ENCODE results near the gene PRKCQ.
A peak's percentile ranks its signal among the peaks of the same experiment; 100 is the strongest.

The PRKCQ gene

DNA sequence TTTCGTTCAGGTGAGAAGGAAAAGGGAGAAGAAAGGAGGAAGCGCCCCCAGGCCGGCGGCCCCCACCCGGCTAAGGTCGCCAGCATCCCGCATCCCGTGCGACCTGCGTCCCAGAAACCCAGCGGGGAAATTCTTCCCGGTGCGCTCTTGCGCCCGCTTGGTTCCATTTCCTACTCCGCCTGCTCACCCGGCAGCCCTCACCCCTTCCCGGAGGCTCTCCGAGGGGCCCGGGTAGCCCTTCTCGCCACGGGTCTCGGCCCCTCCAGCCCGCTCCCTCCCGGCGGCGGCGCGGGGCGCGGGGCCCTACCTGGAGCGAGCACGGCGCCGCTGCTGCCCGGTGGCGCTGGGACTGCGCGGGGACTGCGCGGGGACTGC lies at the start of gene PRKCQ:
TSS of gene PRKCQ (minus strand) at position 373 of the 375 bp plus-strand sequence. CDS start 65,141 bp downstream, outside the sequence.
- in situ Hi-C loops (cut with HindIII; ENCODE audit: low sequenced_read_pairs) = no loop called here
- peak within 1 kb of the TSS; percentile 44 for H3K4me3 ChIP-seq (ENCODE audit: low read depth, low read length)
- TF ChIP-seq, protein P1, sequence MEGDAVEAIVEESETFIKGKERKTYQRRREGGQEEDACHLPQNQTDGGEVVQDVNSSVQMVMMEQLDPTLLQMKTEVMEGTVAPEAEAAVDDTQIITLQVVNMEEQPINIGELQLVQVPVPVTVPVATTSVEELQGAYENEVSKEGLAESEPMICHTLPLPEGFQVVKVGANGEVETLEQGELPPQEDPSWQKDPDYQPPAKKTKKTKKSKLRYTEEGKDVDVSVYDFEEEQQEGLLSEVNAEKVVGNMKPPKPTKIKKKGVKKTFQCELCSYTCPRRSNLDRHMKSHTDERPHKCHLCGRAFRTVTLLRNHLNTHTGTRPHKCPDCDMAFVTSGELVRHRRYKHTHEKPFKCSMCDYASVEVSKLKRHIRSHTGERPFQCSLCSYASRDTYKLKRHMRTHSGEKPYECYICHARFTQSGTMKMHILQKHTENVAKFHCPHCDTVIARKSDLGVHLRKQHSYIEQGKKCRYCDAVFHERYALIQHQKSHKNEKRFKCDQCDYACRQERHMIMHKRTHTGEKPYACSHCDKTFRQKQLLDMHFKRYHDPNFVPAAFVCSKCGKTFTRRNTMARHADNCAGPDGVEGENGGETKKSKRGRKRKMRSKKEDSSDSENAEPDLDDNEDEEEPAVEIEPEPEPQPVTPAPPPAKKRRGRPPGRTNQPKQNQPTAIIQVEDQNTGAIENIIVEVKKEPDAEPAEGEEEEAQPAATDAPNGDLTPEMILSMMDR (IDR thresholded peaks at IDR 0.05; ENCODE audit: low read depth, low read length) = no peak
- DNase-seq (ENCODE audit: low read depth, low spot score) = peak; percentile 11

DNA sequence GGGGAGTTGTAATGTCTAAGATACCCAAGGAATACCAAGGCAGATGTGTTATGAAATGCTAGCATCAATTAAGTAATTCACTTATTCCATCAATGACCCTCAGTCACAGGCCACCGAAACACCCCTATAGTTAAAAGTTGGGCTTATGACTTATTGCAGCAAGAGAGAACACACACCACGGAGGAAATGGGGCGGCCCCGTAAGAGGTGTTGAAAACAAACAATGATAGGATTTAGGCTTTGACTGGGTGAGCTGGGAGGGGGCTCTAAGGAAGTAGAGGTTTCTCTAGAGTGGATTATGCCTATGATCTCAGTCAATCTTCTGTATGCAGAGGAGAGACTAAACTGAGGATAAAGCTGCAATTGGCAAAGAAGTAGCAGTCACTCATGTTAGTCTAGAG lies 45.4 kb upstream of the PRKCQ start:
- no peak for DNase-seq (ENCODE audit: low read depth, low spot score)
- TF ChIP-seq, protein P1 (IDR thresholded peaks at IDR 0.05; ENCODE audit: low read depth, low read length) = no peak
- in situ Hi-C loops (cut with HindIII; ENCODE audit: low sequenced_read_pairs) = no loop called here
- no peak overlapping the region for H3K4me3 ChIP-seq (ENCODE audit: low read depth, low read length)

GRCh38 chr10:6624392-6624791 lies 44.3 kb upstream of the PRKCQ start:
- TF ChIP-seq, protein P1 (IDR thresholded peaks at IDR 0.05; ENCODE audit: low read depth, low read length) = no peak
- DNase-seq (ENCODE audit: low read depth, low spot score) = no peak
- H3K4me3 ChIP-seq (ENCODE audit: low read depth, low read length) = no peak overlapping the region
- in situ Hi-C loops (cut with HindIII; ENCODE audit: low sequenced_read_pairs) = no loop called here

- in situ Hi-C loops (cut with HindIII; ENCODE audit: low sequenced_read_pairs) = no loop called here
Measured at GRCh38 chr10:6622921-6623320, 42.8 kb upstream of the PRKCQ start.

GRCh38 chr10:6621536-6621935 lies 41.5 kb upstream of the PRKCQ start:
- in situ Hi-C loops (cut with HindIII; ENCODE audit: low sequenced_read_pairs) = no loop called here
- TF ChIP-seq, protein P1 (IDR thresholded peaks at IDR 0.05; ENCODE audit: low read depth, low read length) = no peak
- no peak overlapping the region for H3K4me3 ChIP-seq (ENCODE audit: low read depth, low read length)
- DNase-seq (ENCODE audit: low read depth, low spot score) = no peak

More at GRCh38 chr10:6622921-6623320, 42.8 kb upstream of the PRKCQ start:
- H3K4me3 ChIP-seq (ENCODE audit: low read depth, low read length) = no peak overlapping the region
- TF ChIP-seq, protein P1 (IDR thresholded peaks at IDR 0.05; ENCODE audit: low read depth, low read length) = no peak
- no peak for DNase-seq (ENCODE audit: low read depth, low spot score)

- H3K4me3 ChIP-seq (ENCODE audit: low read depth, low read length) = no peak overlapping the region
- TF ChIP-seq, protein P1 (IDR thresholded peaks at IDR 0.05; ENCODE audit: low read depth, low read length) = no peak
- in situ Hi-C loops (cut with HindIII; ENCODE audit: low sequenced_read_pairs) = no loop called here
- no peak for DNase-seq (ENCODE audit: low read depth, low spot score)
Measured at GRCh38 chr10:6619660-6620059, 39.6 kb upstream of the PRKCQ start.

DNA sequence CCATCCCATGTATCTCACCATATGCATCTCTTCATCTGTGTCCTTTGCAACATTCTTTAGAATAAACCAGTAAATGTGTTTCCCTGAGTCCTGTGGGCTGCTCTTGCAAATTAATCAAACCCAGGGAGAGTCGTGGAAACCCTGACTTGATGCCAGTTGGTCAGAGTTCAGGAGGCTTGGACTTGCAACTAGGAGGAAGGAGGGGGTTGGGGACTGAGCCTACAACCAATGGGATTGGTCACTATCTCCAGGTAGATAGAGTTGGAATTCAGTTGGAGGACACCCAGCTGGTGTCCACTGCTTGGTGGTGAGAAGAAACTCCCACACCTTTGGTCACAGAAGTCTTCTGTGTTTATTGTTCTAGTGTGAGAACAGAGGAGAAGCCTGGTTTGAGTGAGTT lies 38.3 kb upstream of the PRKCQ start:
- no peak for DNase-seq (ENCODE audit: low read depth, low spot score)
- in situ Hi-C loops (cut with HindIII; ENCODE audit: low sequenced_read_pairs) = no loop called here
- TF ChIP-seq, protein P1 (IDR thresholded peaks at IDR 0.05; ENCODE audit: low read depth, low read length) = no peak
- H3K4me3 ChIP-seq (ENCODE audit: low read depth, low read length) = no peak overlapping the region
